CD14-positive monocyte (primary cell): ENCODE data around the gene ATG7. TPM values are rescaled to one million over a fixed set of nuclear protein-coding genes. Genes with fewer than 3 reads are reported as not detected.
"Not testable (repeated sequence)": the region's sequence is repeated elsewhere in the genome, so short reads cannot be mapped to it uniquely, and the experiment has no call there.

Experiments
- DNase-seq, 3 donors: peaks; one replicate each; pipeline ENCODE4 v3.0.0-alpha.2; 2011 to 2022
- H2AFZ ChIP-seq: 2 replicates; pipeline ENCODE4 v1.6.0; 2012; ENCODE audit warnings: mild to moderate bottlenecking, low read depth, low read length, inconsistent platforms; ENCODE audit not compliant: insufficient read depth, poor library complexity, severe bottlenecking
- H3K27ac ChIP-seq, 2 donors: 1 replicate in 1 of 2; 2 replicates in 1 of 2; pipeline ENCODE4 v1.5.1; 2012 to 2013; ENCODE audit warnings: low read length in 2 of 2, control low read depth in 1 of 2, inconsistent platforms in 1 of 2, low read depth in 1 of 2, mild to moderate bottlenecking in 1 of 2
- H3K27me3 ChIP-seq, 2 donors: one replicate each; pipeline versions ENCODE4 v1.6.0 to v1.6.1; 2011 to 2013; ENCODE audit warnings: low read length in 2 of 2; ENCODE audit not compliant: control insufficient read depth in 2 of 2, insufficient read depth in 2 of 2
- H3K36me3 ChIP-seq, 2 donors: replicated peaks in 1 of 2; 1 replicate in 1 of 2; 2 replicates in 1 of 2; pipeline versions ENCODE4 v1.5.1 to v1.6.1; 2012 to 2013; ENCODE audit warnings: low read length in 2 of 2, control low read depth in 1 of 2, inconsistent platforms in 1 of 2, mild to moderate bottlenecking in 1 of 2; ENCODE audit not compliant: insufficient read depth in 2 of 2, control insufficient read depth in 1 of 2
- H3K4me1 ChIP-seq, 2 donors: 1 replicate in 1 of 2; 2 replicates in 1 of 2; pipeline versions ENCODE4 v1.5.1 to v1.6.1; 2012 to 2013; ENCODE audit warnings: low read length in 2 of 2, control low read depth in 1 of 2, inconsistent platforms in 1 of 2, mild to moderate bottlenecking in 1 of 2, moderate library complexity in 1 of 2; ENCODE audit not compliant: insufficient read depth in 2 of 2, control insufficient read depth in 1 of 2
- H3K4me2 ChIP-seq: replicated peaks from 2 replicates; pipeline ENCODE3; 2012; ENCODE audit warnings: low read length, moderate library complexity, mild to moderate bottlenecking; ENCODE audit not compliant: poor library complexity, severe bottlenecking; ENCODE audit errors: extremely low read depth
- H3K4me3 ChIP-seq, 3 experiments: fragments of 200-600 bp in 1 of 3; sonication (generic) in 1 of 3; replicated peaks in 1 of 3; 1 replicate in 2 of 3; 2 replicates in 1 of 3; pipeline ENCODE4 v1.5.1; 2011 to 2013; ENCODE audit warnings: low read length in 3 of 3, mild to moderate bottlenecking in 3 of 3, control low read depth in 2 of 3, low read depth in 2 of 3, inconsistent platforms in 1 of 3, moderate library complexity in 1 of 3
- H3K79me2 ChIP-seq: 2 replicates; pipeline ENCODE4 v1.6.0; 2012; ENCODE audit warnings: mild to moderate bottlenecking, control low read depth, inconsistent platforms, low read length, moderate library complexity; ENCODE audit not compliant: insufficient read depth
- H3K9ac ChIP-seq: 2 replicates; pipeline ENCODE4 v1.6.0; 2017; ENCODE audit warnings: low read length, mild to moderate bottlenecking; ENCODE audit not compliant: insufficient read depth, poor library complexity, severe bottlenecking
- H3K9me3 ChIP-seq, 2 donors: replicated peaks in 1 of 2; 1 replicate in 1 of 2; 2 replicates in 1 of 2; pipeline versions ENCODE4 v1.5.1 to v1.6.1; 2012 to 2013; ENCODE audit warnings: low read length in 2 of 2, control low read depth in 1 of 2; ENCODE audit not compliant: control insufficient read depth in 1 of 2, insufficient read depth in 1 of 2
- H4K20me1 ChIP-seq: 2 replicates; pipeline ENCODE4 v1.6.0; 2012; ENCODE audit warnings: mild to moderate bottlenecking, low read length, control low read depth, moderate library complexity; ENCODE audit not compliant: insufficient read depth
- H3K27ac Mint-ChIP-seq, 7 donors: one replicate each; pipeline ENCODE4 v1.8.0; 2020; ENCODE audit warnings: mild to moderate bottlenecking in 7 of 7, mixed read lengths in 7 of 7, moderate library complexity in 6 of 7, inconsistent platforms in 2 of 7
- H3K27me3 Mint-ChIP-seq, 3 donors: one replicate each; pipeline ENCODE4 v1.8.0; 2021 to 2022; ENCODE audit warnings: low read depth in 3 of 3, mild to moderate bottlenecking in 3 of 3, mixed read lengths in 3 of 3, moderate library complexity in 3 of 3, inconsistent platforms in 1 of 3
- H3K36me3 Mint-ChIP-seq, 2 donors: one replicate each; pipeline ENCODE4 v1.8.0; 2020; ENCODE audit warnings: mixed read lengths in 2 of 2, inconsistent platforms in 1 of 2, mild to moderate bottlenecking in 1 of 2
- H3K4me1 Mint-ChIP-seq: one replicate; pipeline ENCODE4 v1.8.0; 2020; ENCODE audit warnings: mild to moderate bottlenecking, mixed read lengths
- H3K4me3 Mint-ChIP-seq, 2 donors: one replicate each; pipeline ENCODE4 v1.8.0; 2020; ENCODE audit warnings: mild to moderate bottlenecking in 2 of 2, mixed read lengths in 2 of 2, moderate library complexity in 1 of 2
- H3K9me3 Mint-ChIP-seq, 7 donors: one replicate each; pipeline ENCODE4 v1.8.0; 2020 to 2022; ENCODE audit warnings: mixed read lengths in 7 of 7, mild to moderate bottlenecking in 6 of 7, moderate library complexity in 6 of 7, inconsistent platforms in 2 of 7
- CTCF ChIP-seq: fragments of 200-600 bp; IDR thresholded peaks from one replicate; pipeline ENCODE4 v1.8.0; 2022; ENCODE audit warnings: antibody characterized with exemption, mild to moderate bottlenecking
- WGBS: methylation state at CpG from one replicate; pipeline ENCODE4 v1.1.5; 2013; ENCODE audit warnings: missing lambda C conversion rate; ENCODE audit not compliant: insufficient coverage; 5-methylcytosine and 5-hydroxymethylcytosine counted together
- intact Hi-C, 2 donors: fragments of 100-400 bp; cut with micrococcal nuclease; formaldehyde crosslinking; loops; one replicate each; pipeline versions ENCODE4 v1.15.0 to v1.15.1; 2023
- polyA plus RNA-seq, 3 donors: library from polyadenylated mRNA; depleted of rRNA in 1 of 3; unstranded in 2 of 3; stranded (reverse) in 1 of 3; fragments of 300-500 nt in 2 of 3; fragments of >200 nt in 1 of 3; fragmentation: Illumina TruSeq in 2 of 3; gene quantifications; 1 replicate in 2 of 3; 2 replicates in 1 of 3; pipeline ENCODE4 v1.2.3, GENCODE V29; 2012 to 2021

ATG7 gene
- polyA plus RNA-seq, 3 donors = 57.4 to 101 (median 89.7) TPM

GRCh38 chr3:11498646-11499045 is 226.4 kb downstream of the ATG7 start:
- Histone ChIP-seq H3K4me3 (no peak overlapping the region), H3K4me1 (peaks cover 22 to 26% of the 10 kb centered on the region in 2 donors), H3K4me2 (no peak overlapping the region), H3K27ac (peak overlapping the region in 1 of 2 donors; percentile 49), H3K79me2 (peaks cover 6% of the 10 kb centered on the region), H3K9me3 (peaks cover 5 to 6% of the 10 kb centered on the region in 2 donors), H3K27me3 (no peaks in the 10 kb centered on the region), H2AFZ (no peak overlapping the region), H3K36me3 (peaks cover 0 to 44% of the 10 kb centered on the region in 2 donors), H4K20me1 (peaks cover 65% of the 10 kb centered on the region), H3K9ac (no peak overlapping the region)
- peaks cover 30% of the 10 kb centered on the region for H3K4me1 Mint-ChIP-seq
- H3K4me3 Mint-ChIP-seq = no peak overlapping the region
- H3K9me3 Mint-ChIP-seq = peaks cover 2 to 7% (median 4%) of the 10 kb centered on the region in 7 donors
- intact Hi-C loops = no loop called here
- H3K27ac Mint-ChIP-seq = peak overlapping the region in 4 of 7 donors; percentile 8 to 65 (median 42)
- H3K36me3 Mint-ChIP-seq = peaks cover 45 to 54% of the 10 kb centered on the region in 2 donors
- no peak for DNase-seq
- H3K27me3 Mint-ChIP-seq = no peaks in the 10 kb centered on the region
- WGBS = no CpG with 5 or more reads among the region's 1 CpG
- TF ChIP-seq CTCF = no peak

- no peak overlapping the region for H2AFZ ChIP-seq
- peak overlapping the region in 1 of 2 donors; percentile 49 for H3K27ac ChIP-seq
- H3K36me3 ChIP-seq = peaks cover 0 to 39% of the 10 kb centered on the region in 2 donors
- H3K9me3 ChIP-seq = peaks cover under 1 to 2% of the 10 kb centered on the region in 2 donors
- peaks cover 6% of the 10 kb centered on the region for H3K79me2 ChIP-seq
- intact Hi-C loops = no loop called here
- Mint-ChIP-seq H3K4me3 (no peak overlapping the region), H3K36me3 (peaks cover 40 to 49% of the 10 kb centered on the region in 2 donors), H3K27ac (no peak overlapping the region), H3K27me3 (no peaks in the 10 kb centered on the region), H3K4me1 (peaks cover 25% of the 10 kb centered on the region), H3K9me3 (peaks cover 0 to 2% (median under 1%) of the 10 kb centered on the region in 7 donors)
- no peak for DNase-seq
- peaks cover 17 to 21% of the 10 kb centered on the region in 2 donors for H3K4me1 ChIP-seq
- peaks cover 64% of the 10 kb centered on the region for H4K20me1 ChIP-seq
- no peaks in the 10 kb centered on the region for H3K27me3 ChIP-seq
- H3K9ac ChIP-seq = no peak overlapping the region
- H3K4me2 ChIP-seq = no peak overlapping the region
- no peak for TF ChIP-seq CTCF
- WGBS = 100% methylated on average over 3 of the region's 6 CpGs
- H3K4me3 ChIP-seq = no peak overlapping the region
Observed at GRCh38 chr3:11499144-11499543, 226.9 kb downstream of the ATG7 start.

GRCh38 chr3:11502413-11502812 is 230.2 kb downstream of the ATG7 start:
- H3K27ac ChIP-seq, H3K27me3 Mint-ChIP-seq, H3K79me2 ChIP-seq, H2AFZ ChIP-seq, H3K4me2 ChIP-seq, H3K9ac ChIP-seq, DNase-seq, H3K4me1 ChIP-seq, H3K27me3 ChIP-seq, H3K27ac Mint-ChIP-seq, H3K9me3 Mint-ChIP-seq, H3K4me3 ChIP-seq, H3K4me3 Mint-ChIP-seq, intact Hi-C loops, H3K9me3 ChIP-seq: not testable (repeated sequence)
- Histone ChIP-seq H4K20me1 (peaks cover 58% of the 10 kb centered on the region), H3K36me3 (peaks cover 0 to 40% of the 10 kb centered on the region in 2 donors)
- WGBS = no CpG with 5 or more reads among the region's 3 CpGs
- peaks cover 11% of the 10 kb centered on the region for H3K4me1 Mint-ChIP-seq
- peaks cover 27 to 30% of the 10 kb centered on the region in 2 donors for H3K36me3 Mint-ChIP-seq
